Parathyroid adenoma (tissue), 2 donors: ENCODE measurements around the gene CCDC3.

Source experiments
- H2AFZ ChIP-seq: fragments of 300-600 bp; sonication (generic); one replicate; pipeline ENCODE4 v1.7.0; 2017; ENCODE audit warnings: antibody characterized with exemption, mild to moderate bottlenecking
- H3K27ac ChIP-seq: fragments of 300-600 bp; sonication (generic); one replicate; pipeline ENCODE4 v1.7.0; 2017
- H3K27me3 ChIP-seq: fragments of 300-600 bp; sonication (generic); one replicate; pipeline ENCODE4 v1.7.0; 2017; ENCODE audit warnings: low read length; ENCODE audit not compliant: control insufficient read depth, insufficient read depth
- H3K36me3 ChIP-seq: fragments of 300-600 bp; sonication (generic); one replicate; pipeline ENCODE4 v1.7.0; 2017; ENCODE audit warnings: low read length; ENCODE audit not compliant: control insufficient read depth, insufficient read depth
- H3K4me1 ChIP-seq: fragments of 300-600 bp; sonication (generic); one replicate; pipeline ENCODE4 v1.7.0; 2017; ENCODE audit warnings: control low read depth
- H3K4me2 ChIP-seq: fragments of 300-600 bp; sonication (generic); one replicate; pipeline ENCODE4 v1.7.0; 2017; ENCODE audit warnings: low read length
- H3K4me3 ChIP-seq: fragments of 300-600 bp; sonication (generic); one replicate; pipeline ENCODE4 v1.7.0; 2017; ENCODE audit warnings: low read depth, low read length
- H3K79me2 ChIP-seq: fragments of 300-600 bp; sonication (generic); one replicate; pipeline ENCODE4 v1.7.0; 2017; ENCODE audit warnings: control low read depth
- H3K9ac ChIP-seq: fragments of 300-600 bp; sonication (generic); one replicate; pipeline ENCODE4 v1.7.0; 2017; ENCODE audit warnings: mild to moderate bottlenecking
- H3K9me3 ChIP-seq: fragments of 300-600 bp; sonication (generic); one replicate; pipeline ENCODE4 v1.7.0; 2017; ENCODE audit warnings: low read length; ENCODE audit not compliant: control insufficient read depth
- CTCF ChIP-seq: fragments of 300-600 bp; sonication (generic); IDR thresholded peaks from one replicate; pipeline ENCODE4 v1.7.0; 2017; ENCODE audit warnings: antibody characterized with exemption, mild to moderate bottlenecking
- donor health status: primary hyperparathyroidism.

The CCDC3 gene

DNA sequence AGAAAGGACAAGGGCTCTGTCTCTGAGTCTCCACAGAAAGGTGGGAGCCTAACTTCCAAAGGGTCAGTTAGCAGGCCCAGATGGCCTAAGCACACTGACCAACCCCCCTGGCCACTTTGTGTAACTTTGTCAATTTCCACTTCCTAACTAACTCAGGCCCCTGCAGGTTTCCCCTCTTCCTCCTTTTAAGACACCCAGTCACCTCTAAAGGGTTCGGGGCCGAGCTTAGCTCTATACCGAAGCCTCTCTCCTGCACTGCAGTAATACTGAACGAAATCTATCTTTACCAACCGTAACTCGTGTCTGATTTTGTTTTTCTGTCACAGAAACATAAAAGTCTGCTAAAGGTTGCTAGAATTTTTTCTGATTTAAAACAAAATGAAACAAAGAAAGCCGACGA is 44.4 kb downstream of the CCDC3 start:
- Histone ChIP-seq H3K79me2 (no peaks in the 10 kb centered on the region), H3K9me3 (no peaks in the 10 kb centered on the region), H3K4me1 (no peaks in the 10 kb centered on the region), H3K9ac (no peak overlapping the region), H3K36me3 (no peaks in the 10 kb centered on the region), H3K27ac (no peak overlapping the region), H3K27me3 (no peaks in the 10 kb centered on the region), H3K4me2 (no peak overlapping the region), H2AFZ (no peak overlapping the region), H3K4me3 (no peak overlapping the region)
- TF ChIP-seq CTCF, result no peak

DNA sequence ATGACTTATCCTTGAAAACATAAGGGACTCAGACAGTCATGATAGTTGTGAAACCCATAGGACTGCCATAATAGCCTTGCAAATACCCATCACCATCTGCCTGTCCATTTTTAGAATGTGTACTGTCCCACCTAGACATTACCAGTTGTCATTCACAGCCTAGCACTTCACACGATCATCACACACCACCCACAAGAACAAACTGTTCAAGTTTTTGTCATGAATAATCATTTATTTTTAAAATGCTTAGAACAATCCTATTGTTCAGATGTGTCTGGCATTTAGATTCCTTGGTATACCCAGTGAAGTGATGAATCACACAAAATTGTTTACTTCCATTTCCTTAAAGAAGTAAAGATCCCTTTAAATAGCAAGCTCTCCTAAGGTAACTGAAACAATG is 46.6 kb downstream of the CCDC3 start:
- Histone ChIP-seq H2AFZ (no peak overlapping the region), H3K9me3 (no peaks in the 10 kb centered on the region), H3K27ac (no peak overlapping the region), H3K4me2 (no peak overlapping the region), H3K27me3 (no peaks in the 10 kb centered on the region), H3K4me1 (no peaks in the 10 kb centered on the region), H3K36me3 (no peaks in the 10 kb centered on the region), H3K9ac (no peak overlapping the region), H3K4me3 (no peak overlapping the region), H3K79me2 (no peaks in the 10 kb centered on the region)
- TF ChIP-seq CTCF, result no peak

- TF ChIP-seq CTCF, result no peak
- H3K27ac ChIP-seq, result no peak overlapping the region
- H3K79me2 ChIP-seq, result no peaks in the 10 kb centered on the region
Measured at GRCh38 chr10:12950583-12951128, 50.9 kb downstream of the CCDC3 start.

DNA sequence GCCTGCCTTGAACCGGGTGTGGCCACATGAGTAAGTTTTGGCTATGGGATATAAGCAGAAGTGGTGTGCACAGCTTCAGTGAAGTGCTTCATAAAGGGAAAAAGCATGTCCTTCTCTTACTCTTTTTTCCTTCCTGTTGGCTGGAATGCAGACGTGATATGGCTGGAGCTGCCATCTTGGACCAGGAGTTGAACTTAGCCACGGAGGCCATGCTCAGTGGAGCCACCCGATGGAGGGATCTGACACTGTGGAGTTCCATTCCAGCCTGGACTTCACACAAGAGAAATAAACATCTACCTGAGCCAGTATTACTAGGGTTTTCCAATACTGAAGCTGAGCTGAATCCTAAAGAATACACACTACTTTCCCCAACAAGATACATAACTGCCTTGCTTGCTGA is 52.3 kb downstream of the CCDC3 start:
- TF ChIP-seq CTCF, result no peak
- no peak overlapping the region for H3K4me3 ChIP-seq
- no peak overlapping the region for H3K27ac ChIP-seq
- H3K79me2 ChIP-seq, result no peaks in the 10 kb centered on the region
- H3K27me3 ChIP-seq, result no peaks in the 10 kb centered on the region
- no peak overlapping the region for H3K9ac ChIP-seq
- H3K4me2 ChIP-seq, result no peak overlapping the region
- no peaks in the 10 kb centered on the region for H3K9me3 ChIP-seq
- H3K4me1 ChIP-seq, result no peaks in the 10 kb centered on the region
- H3K36me3 ChIP-seq, result no peaks in the 10 kb centered on the region
- H2AFZ ChIP-seq, result no peak overlapping the region

More at GRCh38 chr10:12950583-12951128, 50.9 kb downstream of the CCDC3 start:
- H3K27me3 ChIP-seq, result no peaks in the 10 kb centered on the region
- no peak overlapping the region for H2AFZ ChIP-seq
- H3K4me1 ChIP-seq, result no peaks in the 10 kb centered on the region
- no peaks in the 10 kb centered on the region for H3K36me3 ChIP-seq
- no peak overlapping the region for H3K9ac ChIP-seq
- no peaks in the 10 kb centered on the region for H3K9me3 ChIP-seq
- H3K4me2 ChIP-seq, result no peak overlapping the region
- no peak overlapping the region for H3K4me3 ChIP-seq

- Histone ChIP-seq H3K9me3 (no peaks in the 10 kb centered on the region), H3K36me3 (no peaks in the 10 kb centered on the region), H3K4me1 (no peaks in the 10 kb centered on the region), H3K79me2 (no peaks in the 10 kb centered on the region), H2AFZ (no peak overlapping the region), H3K4me2 (no peak overlapping the region), H3K9ac (no peak overlapping the region), H3K27me3 (no peaks in the 10 kb centered on the region), H3K4me3 (no peak overlapping the region), H3K27ac (no peak overlapping the region)
- no peak for TF ChIP-seq CTCF
Measured at GRCh38 chr10:12947741-12948140, 53.8 kb downstream of the CCDC3 start.
